ENCODE data around the gene REEP1.
"Not testable (repeated sequence)": the region's sequence is repeated elsewhere in the genome, so short reads cannot be mapped to it uniquely, and the experiment has no call there.

REEP1 gene

DNA sequence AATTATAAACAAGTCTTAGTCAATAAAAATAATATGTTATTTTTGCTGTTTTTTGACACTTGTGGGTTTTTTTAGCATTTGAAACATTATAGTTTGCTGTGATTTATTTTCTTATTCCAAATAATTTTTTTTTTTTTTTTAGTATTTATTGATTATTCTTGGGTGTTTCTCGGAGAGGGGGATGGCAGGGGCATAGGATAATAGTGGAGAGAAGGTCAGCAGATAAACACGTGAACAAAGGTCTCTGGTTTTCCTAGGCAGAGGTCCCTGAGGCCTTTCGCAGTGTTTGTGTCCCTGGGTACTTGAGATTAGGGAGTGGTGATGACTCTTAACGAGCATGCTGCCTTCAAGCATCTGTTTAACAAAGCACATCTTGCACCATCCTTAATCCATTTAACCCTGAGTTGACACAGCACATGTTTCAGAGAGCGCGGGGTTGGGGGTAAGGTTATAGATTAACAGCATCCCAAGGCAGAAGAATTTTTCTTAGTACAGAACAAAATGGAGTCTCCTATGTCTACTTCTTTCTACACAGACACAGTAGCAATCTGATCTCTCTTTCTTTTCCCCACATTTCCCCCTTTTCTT lies 8.5 kb upstream of the REEP1 start:
- not testable (repeated sequence) for DNase-seq (ENCODE audit: low spot score)

DNA sequence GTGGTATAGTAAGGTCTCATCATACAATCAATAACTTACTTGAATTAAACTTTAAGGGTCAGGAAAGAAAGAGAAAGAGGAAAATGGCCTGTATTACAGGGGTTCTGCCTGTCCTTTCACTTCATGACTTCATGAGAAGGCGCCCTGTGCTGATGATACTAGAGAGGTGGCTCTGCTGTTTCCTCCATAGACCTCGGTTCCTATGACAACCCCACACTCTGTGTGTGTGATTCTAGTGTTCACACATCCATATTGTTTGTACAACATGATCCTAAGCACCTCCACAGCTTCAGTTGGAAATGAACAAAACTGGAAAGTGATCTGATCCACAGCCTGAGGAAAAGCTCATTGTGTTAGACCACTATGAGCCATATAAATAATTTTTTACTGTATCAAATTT lies 7.0 kb upstream of the REEP1 start:
- DNase-seq (ENCODE audit: low spot score) = no peak

DNA sequence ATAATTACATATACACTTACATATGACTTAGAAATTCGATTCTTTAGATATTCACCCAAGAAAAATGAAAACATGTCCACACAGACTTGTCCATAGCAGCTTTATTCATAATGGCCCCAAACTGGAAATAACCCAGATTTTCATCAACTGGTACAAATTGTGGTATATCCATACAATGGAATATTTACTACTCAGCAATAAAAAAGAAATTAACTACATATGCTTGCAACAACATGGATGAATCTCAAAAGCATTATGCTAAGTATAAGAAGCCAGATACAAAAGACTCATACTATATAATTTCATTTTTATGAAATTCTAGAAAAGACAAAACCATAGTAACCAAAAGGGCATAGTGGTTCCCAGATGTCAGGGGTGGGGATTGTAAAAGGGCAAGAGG lies 5.1 kb upstream of the REEP1 start:
- no peak for DNase-seq (ENCODE audit: low spot score)

DNA sequence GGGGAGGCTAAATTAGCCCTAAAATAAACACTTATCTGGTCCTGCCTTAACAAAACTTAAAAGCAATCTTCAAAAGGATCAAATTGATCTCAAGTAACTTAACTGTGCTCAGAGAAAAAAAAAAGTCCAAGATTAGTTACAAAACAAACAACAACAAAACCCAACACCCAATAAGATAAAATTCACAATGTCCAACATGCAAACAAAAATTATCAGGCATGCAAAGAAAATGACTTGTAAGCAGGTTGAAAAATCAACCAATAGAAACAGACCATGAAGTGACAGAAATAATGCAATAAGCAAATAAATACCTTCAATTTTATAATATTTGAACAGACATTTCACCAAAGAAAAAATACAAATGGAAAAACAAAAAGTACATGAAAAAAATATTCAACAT lies 4.0 kb upstream of the REEP1 start:
- no peak for DNase-seq (ENCODE audit: low spot score)

DNA sequence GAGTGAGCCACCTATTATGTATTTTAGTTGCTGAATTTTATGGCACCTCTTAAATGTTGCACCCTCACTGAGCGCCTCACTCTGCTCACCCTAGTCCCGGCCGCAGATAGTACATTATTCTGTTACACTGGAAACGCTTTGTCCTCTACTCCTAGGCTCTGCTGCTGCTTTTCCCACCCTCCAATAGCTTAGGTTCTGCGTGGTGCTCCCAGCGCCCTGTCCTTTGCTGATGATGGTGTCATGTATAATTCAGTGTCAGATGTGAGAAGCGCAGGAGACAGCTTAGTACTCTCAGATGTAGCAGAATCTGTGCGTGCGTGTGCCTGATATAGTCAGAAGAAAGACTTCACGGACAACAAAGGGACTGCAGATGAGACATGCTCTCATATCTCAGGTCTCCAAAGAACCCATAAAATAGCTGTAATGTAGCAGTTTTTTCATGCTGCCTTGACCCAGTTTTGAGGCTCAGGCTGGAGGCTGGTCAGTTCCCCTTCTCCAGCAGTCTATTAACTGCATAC lies 1.4 kb upstream of the REEP1 start:
- DNase-seq (ENCODE audit: low spot score) = no peak

DNA sequence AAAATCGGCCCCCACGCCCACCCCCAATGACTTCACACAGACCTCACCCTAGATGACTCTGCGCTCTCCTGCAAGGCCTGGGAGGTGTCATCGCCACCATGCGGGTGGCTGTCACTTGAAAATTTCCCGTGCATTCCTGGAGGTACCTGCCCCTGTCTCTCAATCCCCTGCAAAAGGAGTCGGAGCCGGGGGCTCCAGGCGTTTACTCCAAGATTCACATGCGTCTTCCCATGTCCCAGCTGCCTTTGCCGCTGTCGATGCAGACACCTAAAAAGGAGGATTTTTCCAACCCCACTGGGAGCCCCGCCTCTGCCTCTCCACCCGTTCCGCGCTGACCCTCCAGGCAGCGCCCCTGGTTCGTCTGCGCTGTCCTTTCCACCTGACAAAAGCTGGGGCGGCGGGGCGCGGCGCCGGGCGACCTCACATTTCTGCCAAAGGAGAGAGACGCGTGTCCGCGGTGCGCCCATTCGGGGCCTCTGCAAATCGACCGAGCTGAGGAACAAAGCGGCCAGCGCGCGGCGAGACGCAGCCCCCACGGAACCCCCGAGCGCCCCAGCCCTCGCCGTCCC lies 667 bp downstream of the REEP1 start:
- no peak for DNase-seq (ENCODE audit: low spot score)

DNA sequence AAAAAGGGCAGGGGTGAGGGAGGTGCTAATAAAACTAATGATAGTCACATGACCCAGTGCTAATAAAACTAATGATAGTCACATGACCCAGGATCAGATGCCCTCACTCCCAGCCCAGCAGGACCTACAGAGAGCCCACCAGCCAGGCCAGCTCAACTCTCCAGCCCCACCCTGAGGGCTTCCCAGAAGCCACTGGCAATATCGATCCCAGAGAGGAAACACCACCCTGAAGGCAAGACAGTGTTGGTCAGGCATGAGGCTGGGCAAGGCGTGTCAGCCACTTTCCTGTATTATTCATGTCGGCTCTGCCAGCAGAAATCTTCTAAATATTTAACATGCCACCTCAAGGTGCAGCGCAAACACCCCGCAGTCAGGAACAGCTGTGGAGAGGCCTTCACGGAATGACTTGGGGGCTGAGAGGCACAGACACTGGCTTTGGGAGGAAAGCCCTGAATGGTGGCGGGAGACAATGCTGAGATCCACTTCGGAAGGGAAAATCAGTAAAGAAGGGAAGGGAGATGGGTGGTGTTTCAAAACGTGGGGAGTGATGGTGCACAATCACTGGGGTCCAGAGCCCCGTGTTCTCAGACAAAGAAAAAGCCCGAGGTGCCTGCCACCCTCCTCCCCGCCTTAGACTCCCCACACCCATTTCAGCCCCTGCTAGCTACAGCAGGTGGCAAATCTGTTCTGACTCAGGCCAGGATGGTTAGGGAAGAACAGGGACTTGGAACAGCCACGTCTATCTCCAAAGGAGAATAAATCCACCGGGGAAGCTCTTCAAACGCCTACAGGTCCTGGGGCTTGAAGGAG lies 1.4 kb downstream of the REEP1 start:
- no peak for DNase-seq (ENCODE audit: low spot score)

DNA sequence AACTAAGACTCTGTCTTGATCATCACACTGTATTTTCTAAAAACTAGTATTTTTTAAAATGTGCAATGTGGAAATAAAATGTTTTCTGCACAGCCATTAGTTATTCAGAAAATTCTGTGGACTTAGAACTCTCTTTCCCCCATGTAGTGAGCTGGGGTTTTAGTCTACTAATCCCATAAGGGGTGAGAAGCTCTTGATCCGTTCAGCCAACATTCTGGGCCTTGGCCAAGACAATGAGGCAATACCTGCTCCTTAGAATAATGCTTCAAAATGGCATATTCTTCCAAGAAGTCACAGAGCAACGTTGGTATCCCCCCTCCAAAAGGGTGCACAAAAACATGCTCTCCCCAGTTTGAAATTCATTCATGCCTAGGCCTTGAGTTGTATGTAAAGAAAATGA lies 4.0 kb downstream of the REEP1 start:
- DNase-seq (ENCODE audit: low spot score) = no peak

DNA sequence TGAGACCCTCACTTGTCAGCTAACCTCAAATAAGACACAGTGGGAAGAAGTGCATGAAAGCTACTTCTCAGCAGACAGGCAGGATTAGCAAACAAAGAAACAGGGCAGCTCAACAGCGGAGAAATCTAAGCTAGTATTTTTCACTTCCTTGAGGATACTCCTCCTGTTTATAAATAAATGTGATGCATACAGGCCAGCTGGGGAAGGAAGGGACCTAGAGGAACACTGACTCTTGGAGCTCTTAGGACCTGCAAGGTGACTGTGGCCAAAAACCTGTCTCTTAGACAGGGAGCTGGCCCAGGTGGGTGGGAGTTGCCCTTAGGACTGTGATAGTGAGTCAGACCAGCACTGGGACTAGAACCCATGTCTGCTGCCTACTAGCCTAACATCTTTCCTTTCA lies 4.8 kb downstream of the REEP1 start:
- no peak for DNase-seq (ENCODE audit: low spot score)

DNA sequence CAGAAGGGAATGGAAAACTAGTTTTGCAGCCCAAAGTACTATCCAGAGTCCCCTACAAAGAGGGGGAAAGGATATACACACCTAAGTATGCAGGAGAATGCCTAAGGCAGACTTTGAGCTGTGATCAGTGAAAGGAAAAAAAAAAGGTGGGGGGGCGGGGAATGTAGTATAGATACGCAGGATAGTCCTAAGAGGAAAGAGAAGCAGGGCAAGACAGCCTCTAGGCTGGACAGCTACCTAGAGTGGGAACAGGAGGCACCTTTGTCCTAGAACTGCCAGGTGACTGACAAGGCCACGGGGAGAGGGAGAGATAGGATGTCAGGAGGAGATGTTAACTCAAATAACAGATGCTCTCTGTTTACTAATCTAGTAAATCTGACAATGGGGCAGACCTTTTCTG lies 6.0 kb downstream of the REEP1 start:
- DNase-seq (ENCODE audit: low spot score) = no peak

DNA sequence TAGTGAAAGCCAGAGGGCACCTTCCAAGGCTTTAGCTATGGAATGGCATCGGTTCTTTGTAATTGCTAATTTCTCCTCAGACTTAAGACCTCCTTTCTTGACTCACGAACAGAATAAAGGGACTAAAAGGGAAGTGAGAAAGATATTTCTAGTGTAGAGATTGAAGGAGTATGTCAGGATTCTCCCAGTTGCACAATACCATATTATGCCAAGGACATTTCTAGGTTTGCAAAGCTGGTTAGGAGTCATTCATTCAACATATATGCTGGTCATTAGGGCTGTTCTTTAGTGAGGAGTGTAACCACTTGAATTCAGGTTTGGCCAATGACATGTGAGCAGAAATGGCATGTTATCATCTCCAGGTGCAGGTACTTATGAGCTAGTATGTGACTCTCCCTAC lies 7.4 kb downstream of the REEP1 start:
- DNase-seq (ENCODE audit: low spot score) = no peak

DNA sequence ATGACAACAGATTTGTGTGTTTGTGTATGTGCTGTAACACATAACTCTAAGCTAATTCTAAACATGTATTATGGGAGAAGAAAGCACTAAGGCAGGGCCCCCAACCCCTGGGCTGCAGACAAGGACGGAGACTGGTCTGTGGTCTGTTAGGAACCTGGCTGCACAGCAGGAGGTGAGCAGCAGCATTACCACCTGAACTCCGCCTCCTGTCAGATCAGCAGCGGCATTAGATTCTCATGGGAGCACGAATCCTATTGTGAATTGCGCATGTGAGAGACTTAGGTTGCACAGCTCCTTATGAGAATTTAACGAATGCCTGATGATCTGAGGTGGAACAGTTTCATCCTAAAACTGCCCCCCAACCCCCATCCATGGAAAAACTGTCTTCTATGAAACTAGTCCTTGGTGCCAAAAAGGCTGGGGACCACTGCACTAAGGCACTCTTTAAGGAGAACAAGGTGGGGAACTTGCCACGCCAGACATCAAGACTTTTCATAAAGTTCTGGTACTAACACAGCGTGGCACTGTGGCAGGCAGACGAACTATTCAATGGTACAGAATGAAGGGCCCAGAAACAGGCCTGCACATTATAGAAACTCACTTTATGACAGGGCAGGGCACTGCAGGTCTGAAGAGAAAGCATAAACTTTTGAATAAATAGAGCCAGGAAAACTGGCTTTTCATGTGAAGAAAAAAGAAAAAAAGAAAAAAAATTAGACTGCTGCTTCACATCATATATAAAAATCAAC lies 14.0 kb downstream of the REEP1 start:
- DNase-seq (ENCODE audit: low spot score) = no peak

DNA sequence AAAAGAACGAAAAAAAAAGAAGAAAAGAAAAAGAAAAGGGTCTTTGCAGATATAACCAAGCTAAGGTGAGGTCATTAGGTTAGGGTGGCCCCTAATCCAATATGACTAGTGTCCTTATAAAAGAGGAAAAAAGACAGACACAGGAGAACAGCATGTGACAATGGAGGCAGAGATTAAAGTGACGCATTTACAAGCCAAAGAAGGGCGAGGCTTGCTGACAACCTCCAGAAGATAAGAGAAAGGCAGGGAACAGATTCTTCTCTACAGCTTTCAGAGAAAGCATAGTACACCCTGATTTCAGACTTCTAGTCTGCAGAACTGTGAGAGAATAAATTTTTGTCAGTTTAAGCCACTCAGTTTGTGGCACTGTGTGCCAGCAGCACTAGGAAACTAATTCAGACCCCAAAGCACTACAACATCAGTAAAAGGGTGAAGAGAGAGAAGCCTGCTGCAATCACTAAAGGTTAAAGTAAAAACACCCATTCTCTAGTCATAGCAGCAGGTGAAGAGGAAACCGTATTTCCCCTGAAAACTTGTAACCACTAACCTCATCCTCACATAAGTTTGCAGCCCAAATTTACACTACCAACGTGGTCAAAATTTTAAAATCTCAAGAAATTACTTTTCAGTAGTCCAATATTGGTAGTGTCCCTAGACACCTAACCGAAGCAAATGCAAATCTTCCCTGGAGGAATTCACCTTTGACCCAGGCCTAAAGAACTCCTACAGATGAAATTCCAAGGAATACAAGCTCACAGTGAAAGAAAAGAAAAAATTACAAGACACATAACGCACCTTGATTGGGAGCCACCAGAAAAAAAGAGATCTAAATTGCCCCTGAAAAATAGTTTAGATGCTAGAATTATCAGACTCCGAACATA lies 17.5 kb downstream of the REEP1 start:
- no peak for DNase-seq (ENCODE audit: low spot score)

DNA sequence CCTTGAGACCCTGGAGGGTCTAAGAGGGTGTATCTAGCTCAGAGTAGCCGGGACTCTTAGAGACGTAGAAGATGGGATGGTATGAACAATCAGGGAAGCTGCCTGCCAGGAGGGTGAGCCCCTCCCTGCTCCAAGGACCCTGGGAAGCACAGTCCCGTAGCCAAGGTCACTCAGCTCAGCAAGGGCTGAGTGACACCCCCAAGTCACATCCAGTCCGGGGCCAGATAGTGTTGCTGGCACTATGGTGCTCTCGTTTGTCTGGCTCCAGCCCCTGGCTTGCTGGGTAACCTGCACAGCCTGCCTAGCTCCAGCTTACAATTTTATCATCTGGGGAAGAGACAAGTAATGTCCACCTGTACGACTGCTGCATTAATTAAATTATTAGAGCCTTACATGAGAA lies 22.3 kb downstream of the REEP1 start:
- no peak for DNase-seq (ENCODE audit: low spot score)

DNA sequence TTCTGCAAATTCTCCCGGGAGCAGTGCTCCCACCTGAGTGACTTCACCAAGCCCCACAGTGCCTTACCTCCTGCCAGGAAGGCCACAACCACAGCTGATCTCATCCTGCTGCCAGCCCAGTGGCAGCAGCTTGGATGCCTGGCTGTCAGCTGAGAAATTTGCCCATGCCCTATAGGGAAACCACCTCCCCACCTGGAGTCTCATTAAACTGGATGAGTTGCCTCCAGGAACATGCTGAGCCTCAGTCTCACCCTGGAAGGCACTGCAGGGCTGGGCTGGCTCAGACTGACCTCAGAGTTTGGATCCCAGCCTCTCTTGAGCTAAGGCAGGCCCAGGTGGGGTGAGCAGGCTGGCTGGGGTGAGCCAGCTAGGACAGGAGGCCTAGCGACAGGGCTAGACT lies 23.3 kb downstream of the REEP1 start:
- DNase-seq (ENCODE audit: low spot score) = no peak

DNA sequence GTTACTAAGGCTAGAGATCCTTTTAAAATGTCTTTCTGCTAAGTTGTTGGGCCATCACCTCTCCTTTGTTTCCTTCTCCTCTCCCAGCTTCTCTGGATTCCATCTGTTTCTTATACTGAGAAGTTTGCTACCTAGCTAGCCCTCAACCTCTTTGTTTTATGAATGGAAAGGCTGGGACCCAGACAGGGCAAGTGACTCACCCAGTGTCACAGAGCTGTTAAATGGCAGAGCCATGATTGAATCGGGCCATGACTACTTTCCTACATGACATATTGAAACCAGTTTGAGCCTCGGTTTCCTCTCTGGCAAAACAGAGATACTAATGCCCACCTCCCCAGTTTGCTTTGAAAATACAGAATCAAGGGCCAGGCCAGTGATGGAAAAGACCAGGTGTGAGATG lies 24.1 kb downstream of the REEP1 start:
- no peak for DNase-seq (ENCODE audit: low spot score)

DNA sequence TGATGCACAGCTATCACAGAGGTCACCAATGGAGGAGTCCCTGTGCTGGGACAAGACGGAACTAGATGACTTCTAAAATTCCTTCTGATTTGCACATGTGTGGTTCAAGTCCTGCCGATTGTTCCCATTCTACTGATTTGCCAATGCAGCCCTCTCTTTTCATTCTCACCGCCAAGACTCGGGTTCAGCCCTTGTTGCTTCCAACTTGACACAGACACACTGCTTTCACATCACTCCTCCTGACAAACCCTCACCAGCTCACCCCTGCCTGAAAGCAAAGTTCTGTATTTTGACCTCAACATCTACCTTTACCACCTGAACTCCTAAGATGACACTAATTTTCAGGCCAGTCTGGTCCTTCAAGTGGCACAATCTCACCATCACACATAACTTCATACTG lies 25.5 kb downstream of the REEP1 start:
- DNase-seq (ENCODE audit: low spot score) = no peak

DNA sequence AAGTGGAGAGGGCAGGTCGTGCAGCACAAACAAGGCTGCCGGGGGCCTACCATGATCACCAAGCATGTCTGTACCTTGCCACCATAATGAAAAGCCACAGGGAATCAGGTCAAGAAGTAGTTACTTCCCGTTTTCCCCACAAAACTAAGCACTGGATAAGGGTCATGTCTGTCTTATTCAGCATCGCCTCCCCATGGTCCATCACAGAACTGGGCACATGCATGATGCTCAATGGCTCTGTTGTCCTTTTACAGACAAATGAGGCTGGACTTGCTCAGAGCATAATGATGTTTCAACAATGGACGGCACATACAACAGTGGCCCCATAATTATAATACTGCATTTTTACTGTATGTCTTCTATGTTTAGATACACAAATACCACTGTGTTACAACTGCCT lies 27.5 kb downstream of the REEP1 start:
- no peak for DNase-seq (ENCODE audit: low spot score)

DNA sequence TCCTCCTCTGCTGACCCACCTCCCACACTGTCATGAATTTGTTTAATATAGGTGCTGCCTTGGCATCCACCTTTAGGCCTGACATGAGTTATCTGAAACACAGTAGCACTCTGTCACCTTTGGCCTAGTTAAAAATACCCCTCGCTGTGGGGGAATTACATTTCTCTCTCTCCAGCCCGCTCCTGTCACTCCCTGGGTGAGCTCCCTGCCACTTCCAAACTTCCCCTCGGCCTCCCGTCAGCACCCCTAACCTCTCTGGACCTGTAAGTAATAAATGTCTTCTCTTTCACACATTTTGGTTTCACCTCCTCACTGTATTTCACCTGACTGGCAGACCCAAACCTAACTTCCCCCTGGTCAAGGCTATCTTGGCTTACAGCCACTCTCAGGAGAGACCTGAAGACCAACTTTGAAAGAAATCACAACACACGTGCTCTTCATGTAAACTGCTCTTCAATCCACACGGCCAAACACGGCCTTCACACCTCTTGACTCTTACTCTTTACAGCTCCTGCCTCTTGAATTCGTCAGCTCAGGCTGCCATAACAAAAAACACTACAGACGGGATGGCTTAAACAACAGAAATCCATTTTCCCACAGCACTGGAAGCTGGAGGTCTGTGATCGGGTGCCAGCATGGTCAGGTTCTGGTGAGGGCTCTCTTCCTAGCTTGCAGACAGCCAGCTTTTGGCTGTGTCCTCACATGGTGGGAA lies 28.3 kb downstream of the REEP1 start:
- DNase-seq (ENCODE audit: low spot score) = no peak

DNA sequence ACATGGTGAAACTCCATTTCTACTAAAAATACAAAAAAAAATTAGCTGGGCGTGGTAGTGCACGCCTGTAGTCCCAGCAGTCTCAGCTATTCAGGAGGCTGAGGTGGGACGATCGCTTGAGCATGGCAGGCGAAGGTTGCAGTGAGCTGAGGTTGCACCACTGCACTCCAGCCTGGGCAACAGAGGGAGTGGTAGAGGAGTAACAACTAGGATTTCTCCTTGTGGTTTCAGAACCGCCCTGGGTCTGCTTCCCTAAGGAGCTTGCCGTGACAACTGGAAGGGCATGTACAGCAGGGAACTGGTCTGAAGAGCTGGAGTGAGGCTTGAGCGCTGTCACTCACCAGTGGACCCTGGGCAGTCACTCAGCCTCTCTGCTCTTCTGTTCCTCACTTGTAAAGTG lies 29.1 kb downstream of the REEP1 start:
- DNase-seq (ENCODE audit: low spot score) = no peak

DNA sequence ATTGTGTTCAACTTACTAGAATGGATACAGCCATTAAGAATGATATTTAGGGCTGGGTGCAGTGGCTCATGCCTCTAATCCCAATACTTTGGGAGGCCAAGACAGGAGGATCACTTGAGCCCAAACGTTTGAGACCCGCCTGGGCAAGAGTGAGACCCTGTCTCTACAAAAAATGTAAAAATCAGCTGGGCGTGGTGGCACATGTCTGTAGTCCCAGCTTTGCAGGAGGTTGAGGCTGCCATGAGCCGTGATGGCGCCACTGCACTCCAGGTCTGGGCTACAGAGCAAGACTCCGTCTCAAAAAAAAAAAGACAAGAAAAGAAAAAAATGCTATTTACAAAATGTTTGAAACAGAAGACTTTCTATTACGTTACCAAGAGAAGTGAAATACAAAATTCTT lies 30.0 kb downstream of the REEP1 start:
- DNase-seq (ENCODE audit: low spot score) = no peak
